Endometrial microvascular endothelial cells (primary cell): ENCODE results near the gene CASKIN1. TPM values are rescaled to one million over a fixed set of nuclear protein-coding genes. Genes with fewer than 3 reads are reported as not detected.

ENCODE experiments used
- in situ Hi-C: cut with HindIII; loops from 2 replicates; pipeline ENCODE4 v1.10.0; 2017; ENCODE audit warnings: low sequenced_read_pairs, low pct_unique_long_range_greater_than_20kb; ENCODE audit errors: inconsistent ontology term
- total RNA-seq: library from RNA; depleted of rRNA; stranded (reverse); fragments of >200 nt; gene quantifications from one replicate; pipeline ENCODE4 v1.2.3, GENCODE V29; 2015; ENCODE audit errors: inconsistent ontology term

The CASKIN1 gene
- total RNA-seq, 1 donor from 2014 or later = not detected

DNA sequence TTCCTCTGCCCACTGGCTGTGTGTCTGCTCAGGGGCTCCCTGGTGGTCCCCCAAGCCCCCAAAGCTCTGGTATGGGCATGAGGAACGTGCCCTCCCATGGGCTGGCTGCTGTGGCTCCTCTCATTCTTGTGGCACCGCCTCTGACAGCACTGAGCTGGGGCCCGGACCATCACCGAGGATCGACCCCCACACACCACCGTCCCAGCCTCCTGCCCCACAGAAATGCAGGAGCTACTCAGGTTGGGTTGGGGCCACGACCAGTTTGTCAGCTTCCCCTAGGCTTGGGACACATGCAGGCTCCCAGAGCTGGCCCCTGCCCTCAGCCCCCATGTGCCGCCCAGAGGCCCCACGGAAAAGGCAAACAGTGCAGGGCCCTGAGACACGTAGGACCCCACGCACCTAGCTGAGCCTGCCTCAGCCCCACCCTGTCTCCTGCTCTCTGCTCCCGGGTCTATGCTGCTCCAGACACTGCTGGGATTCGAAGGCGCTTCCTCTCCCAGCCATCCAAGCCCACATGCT lies 3.3 kb upstream of the CASKIN1 start:
- in situ Hi-C loops = no loop called here

- in situ Hi-C loops = no loop called here
Observed at GRCh38 chr16:2199095-2199494, 2.7 kb upstream of the CASKIN1 start.

DNA sequence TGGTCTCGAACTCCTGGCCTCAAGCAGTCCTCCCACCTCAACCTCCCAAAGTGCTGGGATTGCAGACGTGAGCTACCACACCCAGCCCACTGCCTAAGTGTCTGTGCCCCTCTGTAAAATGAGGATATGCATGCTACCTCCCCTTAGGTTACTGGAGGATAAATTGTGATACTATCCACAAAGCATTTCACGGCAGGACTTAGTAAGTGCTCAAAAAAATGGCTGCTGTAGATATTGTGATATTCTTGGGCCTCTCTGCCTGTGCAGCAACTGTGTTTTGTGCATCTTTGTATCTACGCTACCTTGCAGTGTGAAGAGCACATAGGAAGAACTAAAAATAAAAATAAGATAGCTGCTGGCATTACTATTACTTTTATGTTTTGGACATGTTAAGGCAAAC lies 1.9 kb upstream of the CASKIN1 start:
- in situ Hi-C loops = no loop called here

DNA sequence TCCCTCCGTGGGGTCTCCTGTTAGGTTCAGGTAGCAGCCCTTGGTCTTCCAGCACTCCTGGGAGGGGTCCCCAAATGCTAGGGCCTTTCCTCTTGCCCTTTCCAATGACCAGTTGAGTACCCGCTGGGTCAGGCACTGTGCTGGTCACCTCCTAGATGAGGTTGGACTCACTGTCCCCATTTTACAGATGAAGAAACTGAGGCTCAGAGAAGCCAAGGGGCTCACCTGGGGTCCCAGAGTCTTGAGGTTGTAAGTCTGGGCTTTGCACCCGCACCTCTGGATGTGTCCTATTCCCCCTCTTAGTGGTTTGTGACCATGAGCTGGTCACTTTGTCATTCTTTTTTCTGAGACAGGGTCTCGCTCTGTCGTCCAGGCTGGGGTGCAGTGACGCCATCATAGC lies 1.4 kb upstream of the CASKIN1 start:
- in situ Hi-C loops = no loop called here

DNA sequence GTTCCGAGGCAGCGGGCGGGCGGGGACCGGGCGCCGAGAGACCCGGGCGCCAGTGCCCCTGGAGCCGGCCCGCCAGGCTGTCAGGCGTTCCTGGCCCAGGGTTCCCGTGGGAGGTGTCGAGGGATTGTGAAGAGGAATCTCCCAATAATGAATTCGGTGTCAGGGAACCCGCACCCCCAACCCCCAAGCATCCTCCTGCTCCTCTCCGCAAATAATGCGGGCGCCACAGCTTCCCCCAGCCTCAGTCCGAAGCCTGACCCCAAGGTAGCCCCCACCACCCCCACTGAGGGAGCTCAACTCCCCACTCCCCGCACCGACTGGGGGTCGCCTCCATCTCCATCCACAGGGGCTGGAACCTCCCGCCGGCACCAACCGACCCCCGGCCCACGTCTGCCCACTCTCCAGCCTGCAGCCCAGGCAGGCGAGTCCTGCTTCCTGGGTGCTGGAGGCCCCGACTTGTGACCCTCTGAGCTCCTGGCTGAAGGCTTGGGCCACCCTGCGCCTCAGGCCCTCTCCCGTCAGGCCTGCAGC lies 641 bp upstream of the CASKIN1 start:
- in situ Hi-C loops = no loop called here

DNA sequence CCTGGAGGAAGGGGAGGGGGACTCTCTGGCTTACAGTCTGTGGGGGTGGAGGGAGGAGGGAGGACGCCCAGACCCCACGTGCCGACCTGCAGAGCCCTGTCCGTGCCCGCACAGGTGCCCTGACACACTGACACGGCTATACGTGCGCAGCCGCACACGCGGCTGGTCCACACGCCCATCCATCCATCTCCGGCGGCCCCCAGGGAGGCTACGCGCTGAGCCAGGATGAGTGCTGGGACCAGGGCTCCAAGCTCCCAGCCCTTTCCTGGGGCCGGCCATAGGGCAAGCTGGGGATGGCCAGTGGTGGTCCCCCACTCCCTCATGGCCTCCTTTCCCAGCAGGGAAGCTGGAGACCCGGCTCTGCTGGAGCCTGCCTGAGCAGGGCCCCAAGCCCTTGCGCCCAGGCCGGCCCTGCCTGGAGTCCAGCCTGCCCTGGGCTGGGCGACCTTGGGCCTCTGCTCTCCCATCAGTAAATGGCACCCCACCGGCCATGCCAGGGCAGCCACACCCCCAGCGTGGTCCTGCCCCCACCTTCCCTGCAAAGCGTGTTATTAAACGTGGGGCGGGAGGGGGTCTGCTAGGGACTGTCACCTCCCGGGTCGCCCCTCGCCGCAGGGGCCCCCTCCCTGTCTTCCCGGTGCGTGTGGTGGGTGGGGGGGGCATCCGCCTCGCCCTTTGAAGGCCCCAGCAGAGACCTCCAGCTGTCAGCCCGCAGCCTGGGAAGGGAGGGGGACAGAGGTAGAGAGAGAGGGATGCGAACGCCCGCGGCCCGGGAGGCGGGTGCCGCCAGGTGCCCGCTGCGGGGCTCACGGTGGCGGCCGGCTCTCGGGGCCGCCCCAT lies 863 bp downstream of the CASKIN1 start:
- in situ Hi-C loops = no loop called here

GRCh38 chr16:2194852-2195321 lies 1.5 kb downstream of the CASKIN1 start:
- in situ Hi-C loops = no loop called here

GRCh38 chr16:2194166-2194834 lies 2.1 kb downstream of the CASKIN1 start:
- in situ Hi-C loops = no loop called here

- in situ Hi-C loops = no loop called here
Observed at GRCh38 chr16:2191446-2191706, 5.0 kb downstream of the CASKIN1 start.

GRCh38 chr16:2190659-2191445 lies 5.6 kb downstream of the CASKIN1 start:
- in situ Hi-C loops = no loop called here

- in situ Hi-C loops = no loop called here
Observed at GRCh38 chr16:2190002-2190658, 6.3 kb downstream of the CASKIN1 start.

DNA sequence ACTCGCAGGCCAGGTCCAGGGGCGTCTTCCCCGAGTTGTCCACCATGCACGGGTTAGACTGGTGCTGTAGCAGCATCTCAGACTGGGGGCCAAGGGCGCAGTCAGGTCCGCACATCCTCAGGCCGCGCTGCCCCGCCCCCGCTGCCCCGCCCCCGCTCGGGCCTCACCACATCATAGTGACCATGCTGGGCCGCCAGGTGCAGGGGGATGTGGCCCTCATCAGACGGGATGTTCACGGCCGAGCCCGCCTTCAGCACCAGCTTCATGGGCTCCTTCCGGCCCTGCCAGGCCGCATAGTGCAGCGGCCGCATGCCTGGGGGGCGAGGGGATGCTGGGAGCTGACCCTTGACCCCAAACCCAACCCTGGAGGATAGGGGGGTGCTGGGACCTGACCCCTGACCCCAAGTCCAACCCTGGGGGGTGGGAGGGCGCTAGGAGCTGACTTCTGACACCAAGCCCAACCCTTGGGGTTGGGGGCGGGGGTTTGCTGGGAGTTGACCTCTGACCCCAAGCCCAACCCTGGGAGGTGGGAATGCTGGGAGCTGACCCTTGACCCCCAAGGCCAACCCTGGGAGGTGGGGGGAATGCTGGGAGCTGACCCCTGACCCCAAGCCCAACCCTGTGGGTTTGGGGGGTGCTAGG lies 7.0 kb downstream of the CASKIN1 start:
- in situ Hi-C loops = no loop called here

DNA sequence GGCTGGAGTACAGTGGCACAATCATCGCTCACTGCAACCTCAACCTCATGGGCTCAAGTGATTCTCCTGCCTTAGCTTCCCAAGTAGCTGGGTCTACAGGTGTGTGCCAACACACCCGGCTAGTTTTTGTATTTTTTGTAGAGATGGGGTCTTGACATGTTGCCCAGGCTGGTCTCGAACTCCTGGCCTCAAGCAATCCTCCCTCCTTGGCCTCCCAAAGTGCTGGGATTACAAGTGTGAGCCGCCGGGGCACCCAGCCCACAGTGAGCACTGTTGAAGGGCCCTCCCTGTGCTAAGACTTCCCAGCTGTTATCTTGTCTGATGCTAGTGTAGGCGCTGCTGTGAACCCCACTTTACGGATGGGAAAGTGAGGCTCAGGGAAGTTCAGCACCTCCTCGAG lies 8.0 kb downstream of the CASKIN1 start:
- in situ Hi-C loops = no loop called here

- in situ Hi-C loops = no loop called here
Observed at GRCh38 chr16:2187212-2187611, 9.2 kb downstream of the CASKIN1 start.

DNA sequence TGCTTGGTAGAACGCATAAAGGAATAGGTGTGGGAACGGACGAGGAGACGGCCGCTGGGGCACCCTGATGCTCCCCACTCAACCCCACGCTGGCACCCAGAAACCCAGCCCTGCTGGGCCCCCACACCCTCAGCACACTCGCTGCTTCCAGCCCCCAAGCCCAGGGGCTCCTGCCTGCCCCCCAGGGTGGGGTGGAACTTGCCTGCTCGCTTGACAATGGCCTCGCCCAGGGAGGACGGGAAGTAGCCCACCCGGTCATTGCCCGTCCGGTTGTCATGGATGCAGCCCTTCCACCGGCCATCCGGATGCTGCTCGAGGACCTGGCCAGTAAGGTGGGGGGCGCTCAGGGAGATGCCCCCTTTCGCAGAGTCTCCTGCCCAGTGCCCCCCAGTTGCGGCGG lies 9.9 kb downstream of the CASKIN1 start:
- in situ Hi-C loops = no loop called here

DNA sequence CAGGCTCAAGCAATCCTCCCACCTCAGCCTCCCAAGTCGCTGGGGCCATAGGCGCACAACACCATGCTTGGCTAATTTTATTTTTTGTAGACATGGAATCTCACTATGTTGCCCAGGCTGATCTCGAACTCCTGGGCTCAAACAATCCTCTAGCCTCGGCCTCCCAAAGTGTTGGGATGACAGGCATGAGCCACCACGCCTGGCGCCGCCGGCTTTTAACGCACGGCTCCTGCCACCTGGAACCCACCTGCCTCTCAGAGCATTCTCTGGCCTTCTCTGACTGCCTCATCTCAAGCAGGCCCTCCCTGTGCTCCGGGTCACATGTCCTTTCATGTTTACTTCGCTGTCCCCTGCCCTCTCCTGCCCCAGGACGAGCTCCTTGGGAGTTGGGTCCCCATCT lies 10.3 kb downstream of the CASKIN1 start:
- in situ Hi-C loops = no loop called here

GRCh38 chr16:2184962-2185361 lies 11.4 kb downstream of the CASKIN1 start:
- in situ Hi-C loops = no loop called here

GRCh38 chr16:2184346-2184745 lies 12.1 kb downstream of the CASKIN1 start:
- in situ Hi-C loops = no loop called here
